ENCODE data around the gene LRRC28. TPM values are rescaled to one million over a fixed set of nuclear protein-coding genes. Genes with fewer than 3 reads are reported as not detected.

LRRC28 gene
- total RNA-seq, 6 donors from 2014 or later: 15.6 to 70.2 (median 20.1) TPM

GRCh38 chr15:99315636-99316035 lies 64.4 kb downstream of the LRRC28 start:
- H3K27me3 ChIP-seq: no peaks in the 10 kb centered on the region
- no peak overlapping the region for H3K27ac ChIP-seq
- no peak overlapping the region for H3K4me3 ChIP-seq
- H3K4me1 ChIP-seq: peaks cover 0 to 4% (median 0%) of the 10 kb centered on the region in 4 donors
- DNase-seq (no peak), ATAC-seq (ENCODE audit: low FRiP score in 2 of 2) (no peak)
- no peaks in the 10 kb centered on the region for H3K36me3 ChIP-seq
- 94% methylated on average over 2 of the region's 2 CpGs for WGBS, 2 donors
- H3K9me3 ChIP-seq: peaks cover 0 to 10% (median 4%) of the 10 kb centered on the region in 4 donors
- TF ChIP-seq POLR2AphosphoS5 (IDR thresholded peaks at IDR 0.05) (no peak), EP300 (IDR thresholded peaks at IDR 0.05) (no peak), POLR2A (IDR thresholded peaks at IDR 0.05) (no peak), CTCF (IDR thresholded peaks at IDR 0.05) (no peak)

- 31 to 43% methylated on average over 1 of the region's 1 CpG for WGBS, 2 donors
These were observed 69.3 kb downstream of the LRRC28 start for GRCh38 chr15:99320374-99321215.

GRCh38 chr15:99321468-99321867 lies 70.2 kb downstream of the LRRC28 start:
- H3K4me3 ChIP-seq: no peak overlapping the region
- no peaks in the 10 kb centered on the region for H3K36me3 ChIP-seq
- no peak for ATAC-seq (ENCODE audit: low FRiP score in 2 of 2)
- H3K9me3 ChIP-seq: no peaks in the 10 kb centered on the region
- H3K27ac ChIP-seq: no peak overlapping the region
- no peaks in the 10 kb centered on the region for H3K27me3 ChIP-seq
- DNase-seq: no peak
- peaks cover 0 to 4% (median 2%) of the 10 kb centered on the region in 4 donors for H3K4me1 ChIP-seq
- 88 to 100% methylated on average over 1 of the region's 1 CpG for WGBS, 2 donors
- TF ChIP-seq POLR2A (IDR thresholded peaks at IDR 0.05): no peak
- no peak for TF ChIP-seq CTCF (IDR thresholded peaks at IDR 0.05)
- TF ChIP-seq POLR2AphosphoS5 (IDR thresholded peaks at IDR 0.05): no peak
- TF ChIP-seq EP300 (IDR thresholded peaks at IDR 0.05): no peak

More at GRCh38 chr15:99320374-99321215, 69.3 kb downstream of the LRRC28 start:
- ATAC-seq (ENCODE audit: low FRiP score in 2 of 2) (no peak), DNase-seq (no peak)
- no peak overlapping the region for H3K27ac ChIP-seq
- no peaks in the 10 kb centered on the region for H3K36me3 ChIP-seq
- H3K27me3 ChIP-seq: no peaks in the 10 kb centered on the region
- no peaks in the 10 kb centered on the region for H3K9me3 ChIP-seq
- H3K4me1 ChIP-seq: peaks cover 0 to 4% (median 2%) of the 10 kb centered on the region in 4 donors
- no peak for TF ChIP-seq CTCF (IDR thresholded peaks at IDR 0.05)
- no peak for TF ChIP-seq POLR2A (IDR thresholded peaks at IDR 0.05)
- TF ChIP-seq POLR2AphosphoS5 (IDR thresholded peaks at IDR 0.05): no peak
- TF ChIP-seq EP300 (IDR thresholded peaks at IDR 0.05): no peak
- no peak overlapping the region for H3K4me3 ChIP-seq

- Histone ChIP-seq H3K9me3 (no peaks in the 10 kb centered on the region), H3K27me3 (no peaks in the 10 kb centered on the region), H3K4me1 (peaks cover 0 to 4% (median 2%) of the 10 kb centered on the region in 4 donors), H3K4me3 (no peak overlapping the region), H3K36me3 (no peaks in the 10 kb centered on the region), H3K27ac (no peak overlapping the region)
- DNase-seq: no peak
- TF ChIP-seq EP300 (IDR thresholded peaks at IDR 0.05) (no peak), POLR2AphosphoS5 (IDR thresholded peaks at IDR 0.05) (no peak), CTCF (IDR thresholded peaks at IDR 0.05) (no peak), POLR2A (IDR thresholded peaks at IDR 0.05) (no peak)
- 82 to 88% methylated on average over 2 of the region's 2 CpGs for WGBS, 2 donors
- no peak for ATAC-seq (ENCODE audit: low FRiP score in 2 of 2)
These were observed 71.5 kb downstream of the LRRC28 start for GRCh38 chr15:99322643-99323405.

Data from upper lobe of left lung (tissue), 6 donors.